GM18907 (cell line): Measurements from ENCODE around the gene CKS1B.

Source experiments
- ATAC-seq: cut with Tn5 transposase; IDR thresholded peaks from one replicate; pipeline ENCODE4 v1.9.1; 2021; ENCODE audit warnings: mild to moderate bottlenecking, moderate library complexity; ENCODE audit not compliant: unreplicated experiment

The CKS1B gene

DNA sequence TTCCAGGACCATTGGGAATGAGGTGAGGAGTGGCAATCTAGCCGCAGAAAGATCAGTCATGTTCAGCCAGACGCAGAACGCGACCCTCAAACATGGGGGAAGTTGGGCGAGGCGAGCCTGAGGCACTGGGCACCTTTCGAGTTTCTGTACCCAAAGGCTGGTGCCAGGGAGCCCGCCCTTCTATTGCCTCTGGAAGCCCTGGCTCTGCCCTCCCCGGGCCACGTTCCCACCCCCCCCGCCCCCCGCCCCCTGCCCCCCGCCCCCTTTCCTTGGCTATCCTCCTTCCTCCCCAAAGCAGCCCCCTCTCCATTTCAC, 25.9 kb downstream of the CKS1B start:
- ATAC-seq = no peak

- peak; percentile 39 for ATAC-seq
Observed at GRCh38 chr1:155000726-155001424, 26.4 kb downstream of the CKS1B start.

- ATAC-seq = peak; percentile 18
Observed at GRCh38 chr1:155001425-155001674, 26.9 kb downstream of the CKS1B start.

GRCh38 chr1:155001675-155002463, 27.4 kb downstream of the CKS1B start:
- peak; percentile 52 for ATAC-seq

DNA sequence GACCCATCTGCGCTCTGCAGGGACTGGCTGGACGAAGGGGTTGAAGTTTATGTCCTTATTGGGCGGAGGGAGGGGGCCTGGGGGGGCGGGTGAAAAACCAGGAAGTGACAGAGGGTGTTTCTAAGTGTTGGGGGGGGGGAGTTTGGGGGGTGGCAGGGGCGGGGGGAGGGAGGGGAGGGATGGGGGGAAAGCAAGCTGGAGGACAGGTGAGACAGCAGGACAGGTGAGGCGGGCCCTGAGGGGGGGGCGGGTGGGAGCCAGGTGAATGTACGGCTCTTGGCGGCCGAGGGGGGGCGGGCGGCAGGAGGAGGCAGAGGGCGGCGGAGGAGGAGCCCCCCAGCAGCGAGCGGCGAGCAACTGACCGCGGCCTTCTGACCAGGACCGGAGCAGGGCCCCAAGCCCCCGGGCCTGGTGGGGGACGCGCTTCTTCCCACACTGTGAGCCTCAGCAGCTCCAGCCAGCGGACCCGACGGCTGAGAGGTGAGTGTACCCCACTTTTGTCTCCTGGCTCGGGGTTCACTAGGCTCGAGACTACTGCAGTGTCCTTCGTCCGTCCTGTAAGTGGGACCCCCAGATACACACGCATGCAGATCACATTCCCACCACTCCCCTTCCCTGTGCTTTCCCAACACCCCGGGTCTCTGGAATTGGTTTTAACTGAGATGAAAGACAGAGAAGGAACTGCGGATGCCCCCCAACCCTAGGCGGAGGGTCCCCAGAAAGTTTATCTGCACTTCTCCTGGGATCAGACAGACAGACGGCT, 28.2 kb downstream of the CKS1B start, which contains the start of gene ZBTB7B:
TSS of gene ZBTB7B (plus strand) at position 339 of the 763 bp plus-strand sequence. CDS start 11,859 bp downstream, outside the sequence.
- ATAC-seq = peak; percentile 0

GRCh38 chr1:155003227-155003765, 28.8 kb downstream of the CKS1B start:
- no peak for ATAC-seq

- ATAC-seq = no peak
Observed at GRCh38 chr1:155003766-155004351, 29.4 kb downstream of the CKS1B start.

- no peak for ATAC-seq
Observed at GRCh38 chr1:155004352-155005075, 30.0 kb downstream of the CKS1B start.

GRCh38 chr1:155005076-155006011, 30.9 kb downstream of the CKS1B start:
- ATAC-seq = no peak

GRCh38 chr1:155006601-155007101, 32.2 kb downstream of the CKS1B start:
- no peak for ATAC-seq

GRCh38 chr1:155007251-155007828, 32.9 kb downstream of the CKS1B start:
- no peak for ATAC-seq

GRCh38 chr1:155008015-155008941, 33.8 kb downstream of the CKS1B start:
- no peak for ATAC-seq

DNA sequence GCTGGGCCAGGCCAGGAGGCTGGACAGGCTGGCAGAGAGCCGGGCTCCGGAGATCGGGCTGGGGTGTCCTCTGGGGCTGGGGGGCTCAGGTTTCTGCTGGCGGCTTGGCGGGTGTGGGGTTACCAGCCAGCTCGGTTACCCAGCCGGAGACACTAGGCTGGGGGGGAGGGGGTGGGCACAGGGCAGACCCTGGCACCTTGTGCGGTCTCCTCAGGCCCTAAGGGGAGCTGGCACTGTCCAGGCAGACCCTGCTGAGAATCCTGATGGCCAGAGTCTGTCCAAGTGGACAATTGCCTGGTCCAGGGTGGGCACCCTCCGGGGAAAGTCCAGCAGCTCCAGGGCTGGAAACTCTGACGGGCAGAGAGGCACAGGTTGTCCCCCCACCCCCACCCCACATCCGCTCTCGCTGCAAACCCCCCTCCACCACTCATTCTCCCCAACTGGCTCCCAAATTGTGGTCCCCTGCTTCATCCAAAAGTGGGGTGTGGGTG, 34.8 kb downstream of the CKS1B start:
- ATAC-seq = no peak

DNA sequence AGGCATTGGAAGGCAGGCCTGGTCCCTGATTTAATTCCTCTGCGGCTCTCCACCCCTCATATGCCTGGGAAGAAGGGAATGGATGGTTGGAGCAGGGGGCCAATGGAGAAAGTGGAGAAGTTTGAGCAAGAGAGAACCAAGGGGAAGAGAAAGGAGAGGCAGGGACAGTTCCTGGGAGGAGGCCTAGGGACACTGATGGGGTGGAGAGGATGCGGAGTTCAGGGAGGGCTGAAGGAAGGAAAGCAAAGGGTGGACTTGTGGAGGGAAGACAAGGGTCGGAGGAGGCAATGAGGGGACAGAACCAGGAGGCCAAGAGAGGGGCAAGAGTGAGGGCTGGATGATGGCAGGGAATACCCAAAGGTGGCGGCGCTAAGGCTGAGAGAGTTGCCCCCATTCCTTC, 35.3 kb downstream of the CKS1B start:
- ATAC-seq = no peak

GRCh38 chr1:155010211-155010918, 35.9 kb downstream of the CKS1B start:
- no peak for ATAC-seq

DNA sequence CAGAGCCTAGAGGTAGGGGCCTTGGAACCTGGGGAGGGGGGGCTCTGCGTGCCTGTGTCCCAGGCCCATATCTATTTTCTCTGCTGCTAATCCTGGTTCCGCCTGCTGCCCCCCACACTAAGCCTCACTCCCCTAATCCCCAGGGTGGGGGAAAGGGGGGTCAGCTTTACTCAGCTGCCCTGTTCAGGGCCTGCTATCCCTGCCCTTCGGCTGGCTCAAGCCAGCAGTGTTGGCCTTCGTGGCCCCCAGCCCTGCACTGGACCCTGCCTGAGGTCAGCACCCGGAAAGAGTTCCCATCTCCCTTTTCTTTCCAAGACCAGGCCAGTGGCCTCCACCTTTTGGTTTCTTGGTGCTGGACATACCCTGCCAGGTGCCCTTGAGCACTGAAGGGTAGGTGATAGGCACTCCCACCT, 36.5 kb downstream of the CKS1B start:
- ATAC-seq = no peak

DNA sequence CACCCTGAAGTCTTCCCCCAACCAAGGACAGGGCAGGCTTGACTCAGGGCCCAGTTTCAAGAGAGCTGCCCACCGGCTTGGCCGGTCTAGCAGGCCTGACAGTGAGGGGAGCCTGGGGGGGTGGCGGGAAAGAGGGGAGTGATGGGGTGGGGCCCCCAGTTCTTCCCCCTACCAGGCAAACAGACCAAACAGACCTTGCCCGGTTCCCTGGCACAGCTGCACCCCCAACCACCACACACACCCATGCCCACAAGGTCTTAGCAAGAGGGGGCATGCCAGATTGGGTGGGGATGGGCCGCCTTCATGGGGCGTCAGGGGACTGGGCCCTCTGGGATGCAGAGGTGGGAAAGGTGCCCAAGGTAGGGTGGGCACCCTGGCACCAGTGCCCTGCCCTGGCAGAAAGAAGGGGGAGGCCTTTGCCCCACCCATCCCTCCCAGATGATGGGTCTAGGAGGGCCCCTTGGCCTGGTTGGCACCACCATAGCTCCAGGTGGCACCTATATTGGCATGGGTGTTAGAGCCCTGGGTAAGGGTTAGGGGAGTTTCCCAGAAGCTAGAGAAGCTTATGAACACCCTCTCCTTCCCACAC, 37.0 kb downstream of the CKS1B start:
- ATAC-seq = no peak
